H9 (cell line): ENCODE measurements around the gene CTBS. TPM values are rescaled to one million over a fixed set of nuclear protein-coding genes. Genes with fewer than 3 reads are reported as not detected.
A peak's percentile ranks its signal among the peaks of the same experiment; 100 is the strongest.

Source experiments
- DNase-seq: peaks from one replicate; pipeline ENCODE4 v3.0.0-alpha.2; 2017
- H2AFZ ChIP-seq: one replicate; pipeline ENCODE4 v1.6.1; 2013; ENCODE audit warnings: mild to moderate bottlenecking, low read length, control low read depth, moderate library complexity
- H2AK5ac ChIP-seq: 2 replicates; pipeline ENCODE4 v1.6.1; 2013; ENCODE audit warnings: low read length, control low read depth, mixed read lengths; ENCODE audit not compliant: insufficient read length
- H2BK120ac ChIP-seq: one replicate; pipeline ENCODE4 v1.6.1; 2013; ENCODE audit warnings: low read depth, mild to moderate bottlenecking, low read length, control low read depth, inconsistent platforms; ENCODE audit not compliant: poor library complexity, severe bottlenecking
- H2BK12ac ChIP-seq: 2 replicates; pipeline ENCODE4 v1.6.1; 2013; ENCODE audit warnings: low read length, control low read depth, mixed read lengths, low read depth; ENCODE audit not compliant: insufficient read length
- H2BK15ac ChIP-seq: 2 replicates; pipeline ENCODE4 v1.6.1; 2013; ENCODE audit warnings: low read depth, low read length, control low read depth
- H2BK20ac ChIP-seq: one replicate; pipeline ENCODE4 v1.6.1; 2013; ENCODE audit warnings: low read depth, mild to moderate bottlenecking, low read length, control low read depth, inconsistent platforms; ENCODE audit not compliant: poor library complexity, severe bottlenecking
- H2BK5ac ChIP-seq: 2 replicates; pipeline ENCODE4 v1.6.1; 2013; ENCODE audit warnings: low read length, control low read depth, mixed read lengths; ENCODE audit not compliant: insufficient read length
- H3K14ac ChIP-seq: 2 replicates; pipeline ENCODE4 v1.6.1; 2013; ENCODE audit warnings: low read length, control low read depth; ENCODE audit not compliant: insufficient read depth
- H3K18ac ChIP-seq: 2 replicates; pipeline ENCODE4 v1.6.1; 2013; ENCODE audit warnings: low read depth, mild to moderate bottlenecking, mixed read lengths, low read length, control low read depth; ENCODE audit not compliant: insufficient read length
- H3K23ac ChIP-seq: 2 replicates; pipeline ENCODE4 v1.6.1; 2013; ENCODE audit warnings: low read length, control low read depth, mixed read lengths, low read depth; ENCODE audit not compliant: insufficient read length
- H3K23me2 ChIP-seq: 2 replicates; pipeline ENCODE4 v1.6.1; 2013; ENCODE audit warnings: low read depth, mild to moderate bottlenecking, mixed read lengths, low read length, control low read depth; ENCODE audit not compliant: insufficient read length, poor library complexity, severe bottlenecking
- H3K27ac ChIP-seq: 2 replicates; pipeline ENCODE4 v1.5.1; 2013; ENCODE audit warnings: low read length, control low read depth, mixed read lengths, low read depth; ENCODE audit not compliant: insufficient read length
- H3K27me3 ChIP-seq: 2 replicates; pipeline ENCODE4 v1.6.1; 2013; ENCODE audit warnings: low read length, control low read depth, inconsistent platforms; ENCODE audit not compliant: insufficient read depth
- H3K4ac ChIP-seq: 2 replicates; pipeline ENCODE4 v1.6.1; 2013; ENCODE audit warnings: low read depth, mild to moderate bottlenecking, control low read depth, inconsistent platforms, low read length, moderate library complexity
- H3K4me1 ChIP-seq: 2 replicates; pipeline ENCODE4 v1.6.1; 2013; ENCODE audit warnings: low read length, control low read depth, inconsistent platforms; ENCODE audit not compliant: insufficient read depth
- H3K4me2 ChIP-seq: 2 replicates; pipeline ENCODE4 v1.6.1; 2013; ENCODE audit warnings: low read length, control low read depth, mixed read lengths; ENCODE audit not compliant: insufficient read length, insufficient read depth
- H3K56ac ChIP-seq: 2 replicates; pipeline ENCODE4 v1.6.1; 2013; ENCODE audit warnings: low read depth, mild to moderate bottlenecking, mixed read lengths, low read length, control low read depth; ENCODE audit not compliant: insufficient read length
- H3K79me1 ChIP-seq: 2 replicates; pipeline ENCODE4 v1.6.1; 2013; ENCODE audit warnings: low read depth, mild to moderate bottlenecking, moderate library complexity, low read length, control low read depth, inconsistent platforms; ENCODE audit not compliant: insufficient read depth, poor library complexity, severe bottlenecking
- H3K79me2 ChIP-seq: 2 replicates; pipeline ENCODE4 v1.6.1; 2013; ENCODE audit warnings: low read length, control low read depth, inconsistent platforms; ENCODE audit not compliant: insufficient read depth
- H3K9ac ChIP-seq: 2 replicates; pipeline ENCODE4 v1.6.1; 2013; ENCODE audit warnings: low read length, control low read depth, mixed read lengths; ENCODE audit not compliant: insufficient read length; ENCODE audit errors: extremely low read depth
- H3K9me3 ChIP-seq: one replicate; pipeline ENCODE4 v1.6.1; 2013; ENCODE audit warnings: low read depth, low read length, inconsistent platforms; ENCODE audit not compliant: control insufficient read depth
- H3T11ph ChIP-seq: one replicate; pipeline ENCODE4 v1.6.1; 2013; ENCODE audit warnings: mild to moderate bottlenecking, low read length, control low read depth, inconsistent platforms
- H4K20me1 ChIP-seq: one replicate; pipeline ENCODE4 v1.6.1; 2013; ENCODE audit not compliant: control insufficient read depth, insufficient read length, insufficient read depth
- H4K5ac ChIP-seq: 2 replicates; pipeline ENCODE4 v1.6.1; 2013; ENCODE audit warnings: low read depth, mild to moderate bottlenecking, mixed read lengths, low read length, control low read depth; ENCODE audit not compliant: insufficient read length
- H4K8ac ChIP-seq: replicated peaks from 2 replicates; pipeline ENCODE4 v1.6.1; 2013; ENCODE audit warnings: low read length, control low read depth, mixed read lengths, low read depth; ENCODE audit not compliant: insufficient read length
- H4K91ac ChIP-seq: 2 replicates; pipeline ENCODE4 v1.6.1; 2013; ENCODE audit warnings: low read depth, mild to moderate bottlenecking, moderate library complexity, mixed read lengths, low read length, control low read depth; ENCODE audit not compliant: insufficient read length
- H3K27ac Mint-ChIP-seq, 3 experiments: 2 replicates in 2 of 3; 3 replicates in 1 of 3; pipeline ENCODE4 v1.8.0; 2020 to 2021; ENCODE audit warnings: mixed read lengths in 3 of 3, mild to moderate bottlenecking in 1 of 3, moderate library complexity in 1 of 3
- H3K27me3 Mint-ChIP-seq: 2 replicates; pipeline ENCODE4 v1.8.0; 2021; ENCODE audit warnings: low read depth, mild to moderate bottlenecking, moderate library complexity, mixed read lengths
- H3K36me3 Mint-ChIP-seq, 3 experiments: 2 replicates in 2 of 3; 3 replicates in 1 of 3; pipeline ENCODE4 v1.8.0; 2020 to 2021; ENCODE audit warnings: low read depth in 3 of 3, mixed read lengths in 3 of 3; ENCODE audit not compliant: insufficient read depth in 1 of 3
- H3K4me1 Mint-ChIP-seq, 2 experiments: 2 replicates each; pipeline ENCODE4 v1.8.0; 2020; ENCODE audit warnings: mixed read lengths in 2 of 2
- H3K4me3 Mint-ChIP-seq, 2 experiments: 2 replicates in 1 of 2; 3 replicates in 1 of 2; pipeline ENCODE4 v1.8.0; 2020 to 2021; ENCODE audit warnings: mild to moderate bottlenecking in 2 of 2, mixed read lengths in 2 of 2, moderate library complexity in 1 of 2
- H3K9me3 Mint-ChIP-seq, 2 experiments: 2 replicates in 1 of 2; 3 replicates in 1 of 2; pipeline ENCODE4 v1.8.0; 2020; ENCODE audit warnings: mild to moderate bottlenecking in 2 of 2, mixed read lengths in 2 of 2, moderate library complexity in 1 of 2
- WGBS: extraction: QIAGEN DNeasy Blood & Tissue Kit; methylation state at CpG from one replicate; pipeline ENCODE4 v1.1.7; 2013; ENCODE audit warnings: missing lambda C conversion rate, low lambda C conversion rate, mixed read lengths; ENCODE audit not compliant: insufficient read length; ENCODE audit errors: extremely low coverage; 5-methylcytosine and 5-hydroxymethylcytosine counted together
- total RNA-seq: library from RNA; stranded (reverse); gene quantifications from 2 replicates; pipeline ENCODE4 v1.2.1, GENCODE V29; 2021
- TF ChIP-seq, protein P1 (sequence below): fragments of 200-600 bp; sonication (generic); conservative IDR thresholded peaks from 3 replicates; pipeline ENCODE4 v1.8.0; 2021; ENCODE audit warnings: antibody characterized with exemption, mild to moderate bottlenecking

Gene CTBS
- total RNA-seq, 1 experiment from 2014 or later: 2.8 TPM

DNA sequence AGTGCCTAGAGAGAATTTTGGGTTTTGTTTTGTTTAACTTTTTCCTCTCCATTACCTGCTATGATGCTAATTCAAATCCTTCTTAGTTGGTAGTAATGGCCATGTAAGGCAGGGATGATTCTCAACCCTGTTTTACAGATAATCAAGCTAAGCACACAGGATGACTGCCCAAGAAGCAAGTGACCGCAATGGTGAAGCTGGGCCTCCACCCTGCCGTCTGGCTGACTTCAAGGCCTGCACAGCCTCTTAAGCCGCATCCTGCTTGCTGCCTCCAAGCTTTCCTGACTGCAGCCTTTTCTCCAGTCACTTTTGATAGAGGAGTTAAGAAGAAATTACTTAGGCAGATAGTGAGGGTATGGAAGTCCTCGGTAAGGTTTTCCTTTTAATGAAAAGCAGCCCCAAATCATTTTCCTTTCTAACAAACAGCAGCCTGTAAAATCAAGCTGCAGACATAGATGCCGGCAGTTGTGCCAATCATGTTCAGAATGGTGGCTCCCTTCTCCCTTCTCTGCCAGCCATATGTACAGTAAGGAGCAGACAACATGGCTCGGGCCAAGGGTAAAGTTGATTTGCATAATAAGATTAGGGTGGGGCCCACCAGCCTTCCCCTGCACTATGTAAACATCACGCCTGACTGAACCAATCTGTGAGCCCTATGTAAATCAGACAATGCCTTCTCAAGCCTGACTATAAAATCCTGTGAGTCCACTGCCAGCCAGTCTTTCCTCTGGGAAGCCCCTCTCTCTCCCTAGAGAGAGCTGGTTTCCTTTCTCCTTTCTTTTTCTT is 8.8 kb upstream of the CTBS start:
- Histone ChIP-seq H4K8ac (no peak overlapping the region), H3K56ac (no peak overlapping the region), H3K27me3 (no peaks in the 10 kb centered on the region), H2BK120ac (no peak overlapping the region), H3K23ac (no peak overlapping the region), H3K23me2 (no peaks in the 10 kb centered on the region), H2AK5ac (no peak overlapping the region), H4K5ac (no peak overlapping the region), H2BK20ac (no peak overlapping the region), H3K79me1 (no peaks in the 10 kb centered on the region), H2BK5ac (no peak overlapping the region), H3K27ac (no peak overlapping the region), H3K79me2 (no peaks in the 10 kb centered on the region), H2AFZ (peak overlapping the region; percentile 29), H3K9me3 (peaks cover 4% of the 10 kb centered on the region), H3K18ac (no peak overlapping the region), H2BK12ac (no peak overlapping the region), H3T11ph (no peak overlapping the region), H2BK15ac (no peak overlapping the region), H3K4me1 (no peaks in the 10 kb centered on the region; the same call in 1 of the 2 replicates), H3K4me2 (no peak overlapping the region), H3K14ac (no peak overlapping the region), H3K4ac (no peak overlapping the region), H4K91ac (no peak overlapping the region), H3K9ac (no peak overlapping the region), H4K20me1 (no peaks in the 10 kb centered on the region)
- H3K27me3 Mint-ChIP-seq: no peaks in the 10 kb centered on the region
- H3K27ac Mint-ChIP-seq: peak overlapping the region; percentile 17 to 89 (median 31); a peak in 5 of 7 replicates
- peaks cover 26 to 35% of the 10 kb centered on the region in 2 experiments for H3K4me1 Mint-ChIP-seq
- H3K36me3 Mint-ChIP-seq: peaks cover 3 to 22% (median 7%) of the 10 kb centered on the region in 3 experiments; a peak in 5 of 7 replicates
- TF ChIP-seq, protein P1, sequence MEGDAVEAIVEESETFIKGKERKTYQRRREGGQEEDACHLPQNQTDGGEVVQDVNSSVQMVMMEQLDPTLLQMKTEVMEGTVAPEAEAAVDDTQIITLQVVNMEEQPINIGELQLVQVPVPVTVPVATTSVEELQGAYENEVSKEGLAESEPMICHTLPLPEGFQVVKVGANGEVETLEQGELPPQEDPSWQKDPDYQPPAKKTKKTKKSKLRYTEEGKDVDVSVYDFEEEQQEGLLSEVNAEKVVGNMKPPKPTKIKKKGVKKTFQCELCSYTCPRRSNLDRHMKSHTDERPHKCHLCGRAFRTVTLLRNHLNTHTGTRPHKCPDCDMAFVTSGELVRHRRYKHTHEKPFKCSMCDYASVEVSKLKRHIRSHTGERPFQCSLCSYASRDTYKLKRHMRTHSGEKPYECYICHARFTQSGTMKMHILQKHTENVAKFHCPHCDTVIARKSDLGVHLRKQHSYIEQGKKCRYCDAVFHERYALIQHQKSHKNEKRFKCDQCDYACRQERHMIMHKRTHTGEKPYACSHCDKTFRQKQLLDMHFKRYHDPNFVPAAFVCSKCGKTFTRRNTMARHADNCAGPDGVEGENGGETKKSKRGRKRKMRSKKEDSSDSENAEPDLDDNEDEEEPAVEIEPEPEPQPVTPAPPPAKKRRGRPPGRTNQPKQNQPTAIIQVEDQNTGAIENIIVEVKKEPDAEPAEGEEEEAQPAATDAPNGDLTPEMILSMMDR: no peak
- WGBS: no CpG with 5 or more reads among the region's 7 CpGs
- H3K9me3 Mint-ChIP-seq: peaks cover 9 to 23% of the 10 kb centered on the region in 2 experiments; a peak in 4 of 5 replicates
- DNase-seq: peak; percentile 47
- no peak overlapping the region for H3K4me3 Mint-ChIP-seq
